NCI-H2081 (cell line): ENCODE measurements around the gene FEM1C.
"Not testable (repeated sequence)": the region's sequence is repeated elsewhere in the genome, so short reads cannot be mapped to it uniquely, and the experiment has no call there.

Experiments used
- DNase-seq, 2 experiments: peaks; one replicate each; lab custom pipeline; 2025; lab: John Stamatoyannopoulos, UW

The FEM1C gene

GRCh38 chr5:115520191-115520590, 24.4 kb downstream of the FEM1C start:
- no peak for DNase-seq

DNA sequence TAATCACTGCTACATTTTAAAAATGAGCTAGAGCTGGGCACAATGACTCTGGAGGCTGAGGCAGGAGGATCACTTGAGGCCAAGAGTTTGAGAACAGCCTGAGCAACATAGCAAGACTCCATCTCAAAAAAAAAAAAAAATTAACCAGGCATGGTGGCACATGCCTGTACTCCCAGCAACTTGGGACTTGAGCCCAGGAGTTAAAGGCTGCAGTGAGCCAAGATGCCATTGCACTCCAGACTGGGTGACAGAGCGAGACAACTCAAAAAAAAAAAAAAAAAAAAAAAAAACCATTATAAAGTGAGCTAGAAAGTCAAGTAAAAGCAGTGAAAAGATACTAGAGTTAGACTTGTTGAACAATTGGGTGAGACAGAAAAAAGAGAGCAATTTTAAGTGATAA, 28.2 kb downstream of the FEM1C start:
- no peak for DNase-seq

- DNase-seq = no peak
These were observed 30.4 kb downstream of the FEM1C start for GRCh38 chr5:115514220-115514619.

DNA sequence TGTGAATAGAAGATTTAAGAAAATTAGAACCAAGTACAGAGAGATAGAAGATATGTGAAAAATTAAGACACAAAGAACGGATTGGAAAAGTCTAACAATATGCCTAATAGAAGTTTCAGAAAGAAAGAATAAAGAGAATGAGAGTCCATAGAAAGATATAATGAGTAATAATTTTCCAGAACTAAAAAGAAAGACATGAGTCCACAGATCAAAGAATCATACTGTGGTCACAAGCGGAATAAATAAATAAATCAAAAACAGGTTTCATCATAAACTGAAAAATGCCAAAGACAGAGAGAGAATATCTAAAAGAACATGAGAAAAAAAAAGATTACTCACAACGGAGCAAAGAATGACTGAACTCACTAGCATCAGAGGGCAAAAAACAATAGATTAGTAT, 32.9 kb downstream of the FEM1C start:
- DNase-seq = no peak

GRCh38 chr5:115510145-115510645, 34.4 kb downstream of the FEM1C start:
- no peak for DNase-seq

DNA sequence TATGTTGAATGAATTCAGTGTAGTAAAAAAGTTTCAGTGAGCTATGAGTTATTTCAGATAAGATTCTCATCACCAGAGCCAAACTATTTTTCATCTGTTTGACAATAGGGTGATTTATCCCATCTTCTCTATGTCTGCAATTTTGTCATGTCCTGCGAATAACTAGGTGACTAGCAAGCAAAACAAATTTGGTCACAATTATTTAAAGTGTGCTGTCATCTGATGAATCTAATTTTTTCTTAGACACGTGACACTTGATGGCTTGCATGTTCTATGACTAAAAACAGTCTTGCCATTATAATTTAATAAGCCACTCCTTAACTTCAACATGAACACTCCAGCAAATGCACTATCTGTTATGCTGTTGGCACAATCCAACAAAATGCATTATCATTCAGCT, 35.0 kb downstream of the FEM1C start:
- no peak for DNase-seq

DNA sequence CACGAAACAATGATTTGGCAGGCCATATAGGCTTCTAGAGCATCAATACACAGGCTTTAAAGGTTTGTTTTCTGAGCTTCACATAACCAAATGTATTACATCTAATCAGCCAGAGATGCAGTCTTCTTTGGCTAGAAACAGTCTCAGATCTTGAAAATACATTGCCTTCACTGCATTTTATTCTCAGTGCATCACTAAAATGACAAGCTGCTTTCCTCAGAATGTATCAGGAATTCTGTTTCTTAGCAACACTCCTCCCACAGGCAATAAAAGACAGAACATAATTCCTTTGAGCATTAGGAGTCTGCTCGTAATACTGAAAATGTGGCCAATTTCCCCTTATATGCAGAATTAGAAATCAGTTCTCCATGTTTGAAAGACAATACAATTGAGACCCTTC, 36.9 kb downstream of the FEM1C start:
- no peak for DNase-seq

- DNase-seq = no peak
These were observed 41.2 kb downstream of the FEM1C start for GRCh38 chr5:115503420-115503819.

GRCh38 chr5:115501464-115502210, 42.9 kb downstream of the FEM1C start:
- DNase-seq = no peak

DNA sequence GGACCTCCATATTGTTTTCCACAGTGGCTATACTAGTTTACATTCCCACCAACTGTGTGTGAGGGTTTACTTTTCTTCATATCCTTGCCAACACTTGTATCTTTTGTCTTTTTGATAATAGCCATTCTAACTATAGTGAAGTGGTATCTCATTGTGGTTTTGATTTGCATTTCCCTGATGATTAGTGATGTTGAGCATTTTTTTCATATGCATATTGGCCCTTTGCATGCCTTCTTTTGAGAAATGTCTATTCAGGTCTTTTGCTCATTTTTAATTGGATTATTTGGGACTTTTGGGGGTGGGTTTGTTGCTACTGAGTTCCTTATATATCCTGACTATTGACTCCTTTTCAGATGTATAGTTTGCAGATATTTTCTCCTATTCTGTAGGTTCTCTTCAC, 44.4 kb downstream of the FEM1C start:
- DNase-seq = no peak

- DNase-seq = no peak
These were observed 47.5 kb downstream of the FEM1C start for GRCh38 chr5:115496936-115497576.

DNA sequence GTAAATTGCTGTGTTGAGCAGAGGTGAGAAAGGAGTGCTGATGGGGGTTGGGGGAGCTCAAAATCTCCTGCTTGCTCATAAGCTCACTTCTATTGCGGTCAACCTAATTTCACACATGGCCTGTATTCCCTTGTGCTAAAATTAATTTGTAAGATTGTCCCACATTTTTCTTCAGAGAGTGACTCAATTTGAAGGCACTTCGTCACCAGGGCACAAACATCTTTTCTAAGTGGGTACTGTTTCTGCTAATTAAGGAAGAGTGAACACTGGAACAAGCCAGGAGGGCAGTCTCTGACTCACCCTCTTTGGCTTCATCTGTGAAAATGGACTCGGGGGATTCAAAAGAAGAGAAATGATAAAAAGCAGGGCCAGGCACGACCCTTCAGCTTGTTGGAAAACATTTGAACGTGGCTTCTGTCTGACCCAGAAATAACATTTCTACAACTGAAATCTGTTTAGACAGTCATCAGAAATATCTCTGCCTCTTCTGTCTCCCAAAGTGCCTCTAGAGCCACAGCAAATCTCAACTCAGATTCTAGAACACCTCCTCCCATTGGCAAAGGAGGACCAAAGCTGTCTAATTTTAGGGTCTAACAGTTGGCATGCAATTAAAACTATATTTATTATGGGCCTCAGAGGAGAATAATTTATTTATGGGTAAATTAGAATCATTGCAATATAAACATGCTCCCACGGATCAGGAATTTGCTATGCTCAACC, 49.8 kb downstream of the FEM1C start:
- DNase-seq = no peak

GRCh38 chr5:115490596-115490995, 54.0 kb downstream of the FEM1C start:
- no peak for DNase-seq

DNA sequence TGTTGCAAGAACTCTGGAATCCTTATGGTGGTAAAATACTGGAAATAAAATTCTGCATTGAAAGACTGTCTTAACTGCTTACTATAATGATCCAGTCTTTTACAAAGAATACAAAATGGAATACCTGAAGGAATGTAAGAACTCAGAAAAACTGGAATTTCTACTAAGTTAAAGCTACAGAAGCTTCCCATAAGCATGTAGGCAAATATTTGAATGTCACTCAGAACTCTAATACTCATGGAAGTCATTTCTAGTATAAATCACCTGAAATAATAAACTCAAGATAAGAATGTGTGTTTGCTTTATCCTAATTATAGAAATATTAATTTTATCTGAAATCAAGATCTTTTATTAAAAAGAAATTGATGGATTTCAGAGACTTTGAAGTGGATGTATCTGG, 54.8 kb downstream of the FEM1C start:
- DNase-seq = no peak

DNA sequence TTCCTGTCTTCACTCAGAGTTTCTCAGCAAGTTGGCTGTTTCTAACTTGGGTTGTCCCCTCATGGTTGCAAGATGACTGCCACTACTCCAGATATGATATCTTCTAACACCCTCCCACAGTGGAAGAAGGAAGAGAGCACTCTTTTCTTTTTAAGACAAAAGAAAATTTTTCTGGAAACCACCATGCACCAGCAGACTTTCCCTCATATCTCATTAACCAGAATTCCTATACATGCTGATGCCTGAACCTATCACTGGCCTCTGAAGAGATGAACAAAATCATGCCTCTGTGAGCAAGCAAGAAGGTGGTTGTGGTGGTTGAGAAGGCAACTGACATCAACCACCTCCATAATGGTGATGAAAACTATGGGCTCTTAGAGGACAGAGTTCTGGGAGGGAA, 56.8 kb downstream of the FEM1C start:
- no peak for DNase-seq

GRCh38 chr5:115487168-115487567, 57.4 kb downstream of the FEM1C start:
- DNase-seq = no peak

DNA sequence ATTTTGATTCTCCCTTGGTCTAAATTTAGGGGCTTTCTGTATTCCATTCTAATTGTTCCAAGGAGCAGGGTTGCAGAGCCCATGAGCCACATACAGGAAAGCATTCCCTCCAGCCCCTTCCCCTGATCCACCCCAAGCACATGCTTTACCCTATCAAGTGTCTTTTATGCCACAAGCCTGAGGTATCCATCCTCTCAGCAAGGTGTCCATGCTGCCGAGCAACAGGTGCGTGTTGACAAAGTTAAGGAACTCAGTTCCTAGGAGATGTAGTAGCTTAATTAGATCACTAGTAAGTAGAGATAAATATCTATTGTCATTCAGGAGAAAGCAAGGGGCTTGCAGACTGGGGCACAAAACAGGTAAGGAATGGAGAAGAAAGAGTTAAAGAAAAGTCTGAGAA, 57.8 kb downstream of the FEM1C start:
- no peak for DNase-seq

GRCh38 chr5:115484368-115484767, 60.2 kb downstream of the FEM1C start:
- DNase-seq = no peak

GRCh38 chr5:115480900-115481299, 63.7 kb downstream of the FEM1C start:
- DNase-seq = no peak

GRCh38 chr5:115480271-115480670, 64.3 kb downstream of the FEM1C start:
- no peak for DNase-seq

GRCh38 chr5:115479166-115479873, 65.3 kb downstream of the FEM1C start:
- not testable (repeated sequence) for DNase-seq

DNA sequence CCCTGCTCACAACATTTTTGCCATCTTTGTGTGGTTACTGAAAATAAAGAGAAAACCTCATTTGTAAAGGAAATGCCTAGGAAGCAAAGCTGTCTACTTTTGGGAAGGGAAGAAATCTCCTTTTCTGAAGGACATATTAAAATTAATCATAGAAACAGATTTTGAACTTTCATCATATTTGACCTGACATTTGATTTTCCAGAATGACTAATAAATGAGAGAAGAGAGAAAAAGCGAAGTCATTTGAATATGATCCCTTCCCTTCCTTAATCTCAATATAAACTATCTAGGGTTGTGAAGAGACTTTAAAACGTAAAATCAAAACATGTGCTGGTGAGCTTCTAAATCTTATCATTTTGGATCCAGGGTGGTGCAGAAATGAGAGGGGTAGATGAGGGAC, 66.3 kb downstream of the FEM1C start:
- DNase-seq = no peak
